Ovary (tissue), 9 donors: ENCODE data around the gene SCN4A. TPM values are rescaled to one million over a fixed set of nuclear protein-coding genes. Genes with fewer than 3 reads are reported as not detected.

Source experiments
- DNase-seq, 5 donors: peaks; one replicate each; pipeline ENCODE4 v3.0.0-alpha.2; 2019 to 2020
- H3K27ac ChIP-seq, 2 donors: fragments of 200-600 bp; one replicate each; pipeline versions ENCODE4 v1.5.1 to v1.8.0; 2019 to 2022
- H3K27me3 ChIP-seq: fragments of 200-600 bp; one replicate; pipeline ENCODE4 v1.8.0; 2022
- H3K36me3 ChIP-seq: fragments of 200-600 bp; sonication (generic); one replicate; pipeline ENCODE4 v1.5.1; 2019
- H3K4me1 ChIP-seq: one replicate; pipeline ENCODE4 v1.8.1; 2013; ENCODE audit warnings: mild to moderate bottlenecking, moderate library complexity; ENCODE audit not compliant: insufficient read depth
- H3K4me3 ChIP-seq: fragments of 200-600 bp; sonication (generic); one replicate; pipeline ENCODE4 v1.5.1; 2017
- H3K9me3 ChIP-seq, 2 donors: fragments of 200-600 bp in 1 of 2; sonication (generic) in 1 of 2; one replicate each; pipeline versions ENCODE4 v1.5.1 to v1.8.1; 2013 to 2019; ENCODE audit warnings: mild to moderate bottlenecking in 1 of 2, moderate library complexity in 1 of 2
- EP300 ChIP-seq: sonication (generic); formaldehyde crosslinking; IDR thresholded peaks from one replicate; pipeline ENCODE4 v1.6.1; 2017; ENCODE audit warnings: antibody characterized with exemption
- POLR2A ChIP-seq: fragments of 450-650 bp; IDR thresholded peaks from one replicate; pipeline ENCODE4 v1.6.1; 2017; ENCODE audit warnings: antibody characterized with exemption, mild to moderate bottlenecking, moderate library complexity
- WGBS, 3 donors: extraction: QIAGEN DNeasy Blood & Tissue Kit in 1 of 3; methylation state at CpG; one replicate each; pipeline versions ENCODE4 v1.1.5 to v1.1.7; 2013 to 2017; 5-methylcytosine and 5-hydroxymethylcytosine counted together
- intact Hi-C, 4 donors: fragments of 100-400 bp; cut with DNase I; formaldehyde crosslinking; loops; one replicate each; pipeline versions ENCODE4 v1.11.0 to v1.15.1; 2022 to 2023
- polyA plus RNA-seq, 2 donors: library from polyadenylated mRNA; stranded (reverse); fragments of 200-250 nt in 1 of 2; fragments of 350-450 nt in 1 of 2; fragmentation: Illumina TruSeq in 1 of 2; extraction: RNeasy Lipid Tissue Mini Kit (QIAGEN cat#74804) in 1 of 2; gene quantifications; one replicate each; pipeline ENCODE4 v1.2.3, GENCODE V29; 2013 to 2014
- total RNA-seq, 7 donors: library from RNA; depleted of rRNA in 2 of 7; stranded (reverse); fragments of >200 nt in 2 of 7; fragmentation: NEBNext Ultra II Directional in 3 of 7; extraction: Animal tissue kit (Norgen Biotek cat#: 25700) in 3 of 7; gene quantifications; one replicate each; pipeline versions ENCODE4 v1.1.0 to v1.2.4, GENCODE V29; 2016 to 2023
- TF ChIP-seq, protein P1 (sequence below), 3 donors: fragments of 450-650 bp in 2 of 3; fragments of 200-600 bp in 1 of 3; IDR thresholded peaks; one replicate each; pipeline versions ENCODE4 v1.5.1 to v1.8.0; 2016 to 2022; ENCODE audit warnings: antibody characterized with exemption in 3 of 3, mild to moderate bottlenecking in 1 of 3
- donor health status: DM: no; HTN: no; CAD: no; lungs with moderate emphysema.
- donor health status: DM: no; HTN: no; CAD: no.
- donor health status: Bipolar disorder and iron deficiency.
- donor health status: DM: yes; HTN: yes; CAD: no.
- donor health status: DM: no; HTN: no; CAD: no.
- donor health status: DM: yes; HTN: yes; CAD: no.

Gene SCN4A
- total and polyA plus RNA-seq, 9 donors = 0.27 to 2.5 (median 0.62) TPM; not detected in 1

- no peak for DNase-seq
- WGBS, 3 donors = 76 to 79% (median 77%) methylated on average over 21 of the region's 21 CpGs
- intact Hi-C loops = loop anchor here in 1 of 4 donors (10.0 kb wide), 1 partner anchor 350 kb away; no protein-coding TSS in a partner anchor
- no peaks in the 10 kb centered on the region for H3K4me1 ChIP-seq
- no peaks in the 10 kb centered on the region for H3K36me3 ChIP-seq
- no peaks in the 10 kb centered on the region for H3K27me3 ChIP-seq
- H3K4me3 ChIP-seq = no peak overlapping the region
- TF ChIP-seq POLR2A = no peak
- H3K9me3 ChIP-seq = no peaks in the 10 kb centered on the region
- no peak overlapping the region for H3K27ac ChIP-seq
Observed at GRCh38 chr17:63934183-63935112, 38.3 kb downstream of the SCN4A start.

GRCh38 chr17:63933598-63933997, 39.1 kb downstream of the SCN4A start:
- Histone ChIP-seq H3K27me3 (no peaks in the 10 kb centered on the region), H3K9me3 (no peaks in the 10 kb centered on the region), H3K4me1 (no peaks in the 10 kb centered on the region), H3K4me3 (no peak overlapping the region), H3K36me3 (no peaks in the 10 kb centered on the region), H3K27ac (no peak overlapping the region)
- no peak for TF ChIP-seq POLR2A
- WGBS, 3 donors = 42 to 55% (median 47%) methylated on average over 8 of the region's 8 CpGs
- no peak for DNase-seq
- intact Hi-C loops = loop anchor here in 1 of 4 donors (10.0 kb wide), 1 partner anchor 351 kb away; no protein-coding TSS in a partner anchor

GRCh38 chr17:63932721-63933120, 40.0 kb downstream of the SCN4A start:
- TF ChIP-seq, protein P1, sequence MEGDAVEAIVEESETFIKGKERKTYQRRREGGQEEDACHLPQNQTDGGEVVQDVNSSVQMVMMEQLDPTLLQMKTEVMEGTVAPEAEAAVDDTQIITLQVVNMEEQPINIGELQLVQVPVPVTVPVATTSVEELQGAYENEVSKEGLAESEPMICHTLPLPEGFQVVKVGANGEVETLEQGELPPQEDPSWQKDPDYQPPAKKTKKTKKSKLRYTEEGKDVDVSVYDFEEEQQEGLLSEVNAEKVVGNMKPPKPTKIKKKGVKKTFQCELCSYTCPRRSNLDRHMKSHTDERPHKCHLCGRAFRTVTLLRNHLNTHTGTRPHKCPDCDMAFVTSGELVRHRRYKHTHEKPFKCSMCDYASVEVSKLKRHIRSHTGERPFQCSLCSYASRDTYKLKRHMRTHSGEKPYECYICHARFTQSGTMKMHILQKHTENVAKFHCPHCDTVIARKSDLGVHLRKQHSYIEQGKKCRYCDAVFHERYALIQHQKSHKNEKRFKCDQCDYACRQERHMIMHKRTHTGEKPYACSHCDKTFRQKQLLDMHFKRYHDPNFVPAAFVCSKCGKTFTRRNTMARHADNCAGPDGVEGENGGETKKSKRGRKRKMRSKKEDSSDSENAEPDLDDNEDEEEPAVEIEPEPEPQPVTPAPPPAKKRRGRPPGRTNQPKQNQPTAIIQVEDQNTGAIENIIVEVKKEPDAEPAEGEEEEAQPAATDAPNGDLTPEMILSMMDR (IDR thresholded peaks at IDR 0.05) = no peak
- TF ChIP-seq EP300 (no peak), POLR2A (no peak)
- DNase-seq = no peak
- no peak overlapping the region for H3K4me3 ChIP-seq

DNA sequence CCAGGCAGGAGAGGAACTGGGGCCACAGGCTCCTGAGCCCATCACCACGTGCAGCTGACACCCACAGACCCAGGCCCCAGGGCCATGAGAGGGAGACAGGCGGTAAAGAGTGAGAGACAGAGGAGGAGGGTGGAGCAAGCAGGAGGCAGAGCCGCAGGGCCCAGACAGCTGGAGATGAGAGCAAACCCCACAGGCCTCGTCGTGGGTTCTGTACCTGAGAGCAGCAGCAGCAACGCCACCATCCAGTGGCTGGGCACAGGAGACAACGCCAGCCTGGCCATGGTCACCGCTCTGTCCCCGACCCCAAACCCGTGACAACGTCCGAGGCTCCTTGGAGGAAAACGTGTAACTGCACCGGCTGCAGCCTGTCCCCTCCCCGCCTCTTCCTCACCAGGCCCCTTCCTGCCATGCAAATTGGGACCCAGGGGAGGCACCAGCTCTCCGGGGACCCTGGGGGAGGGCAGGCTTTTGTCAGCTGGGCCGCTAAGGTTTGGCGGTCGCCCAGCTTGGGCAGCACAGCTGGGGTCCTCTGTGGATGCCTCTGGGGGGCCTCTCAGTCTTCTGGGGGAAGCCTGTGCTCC, 40.6 kb downstream of the SCN4A start, which contains the start of gene CD79B:
TSS of gene CD79B (minus strand) at position 351 of the 581 bp plus-strand sequence. CDS start at position 281, 70 bp downstream.
- no peak for DNase-seq
- 75 to 86% (median 80%) methylated on average over 16 to 19 of the region's 19 CpGs for WGBS, 3 donors
- no peak within 1 kb of the TSS for H3K27ac ChIP-seq
- TF ChIP-seq POLR2A (no peak), EP300 (no peak)
- TF ChIP-seq, protein P1 (IDR thresholded peaks at IDR 0.05) = no peak
- H3K9me3 ChIP-seq = no peaks in the 10 kb centered on the region
- H3K4me3 ChIP-seq = no peak within 1 kb of the TSS
- H3K36me3 ChIP-seq = no peaks in the 10 kb centered on the region
- intact Hi-C loops = loop anchor here in 1 of 4 donors (10.0 kb wide), 1 partner anchor 353 kb away; no protein-coding TSS in a partner anchor
- H3K4me1 ChIP-seq = no peaks in the 10 kb centered on the region
- no peaks in the 10 kb centered on the region for H3K27me3 ChIP-seq

More at GRCh38 chr17:63932721-63933120, 40.0 kb downstream of the SCN4A start:
- 89 to 91% (median 90%) methylated on average over 4 of the region's 4 CpGs for WGBS, 3 donors
- Histone ChIP-seq H3K27ac (no peak overlapping the region), H3K36me3 (no peaks in the 10 kb centered on the region), H3K27me3 (no peaks in the 10 kb centered on the region), H3K4me1 (no peaks in the 10 kb centered on the region), H3K9me3 (no peaks in the 10 kb centered on the region)
- intact Hi-C loops = loop anchor here in 1 of 4 donors (10.0 kb wide), 1 partner anchor 352 kb away; no protein-coding TSS in a partner anchor

DNA sequence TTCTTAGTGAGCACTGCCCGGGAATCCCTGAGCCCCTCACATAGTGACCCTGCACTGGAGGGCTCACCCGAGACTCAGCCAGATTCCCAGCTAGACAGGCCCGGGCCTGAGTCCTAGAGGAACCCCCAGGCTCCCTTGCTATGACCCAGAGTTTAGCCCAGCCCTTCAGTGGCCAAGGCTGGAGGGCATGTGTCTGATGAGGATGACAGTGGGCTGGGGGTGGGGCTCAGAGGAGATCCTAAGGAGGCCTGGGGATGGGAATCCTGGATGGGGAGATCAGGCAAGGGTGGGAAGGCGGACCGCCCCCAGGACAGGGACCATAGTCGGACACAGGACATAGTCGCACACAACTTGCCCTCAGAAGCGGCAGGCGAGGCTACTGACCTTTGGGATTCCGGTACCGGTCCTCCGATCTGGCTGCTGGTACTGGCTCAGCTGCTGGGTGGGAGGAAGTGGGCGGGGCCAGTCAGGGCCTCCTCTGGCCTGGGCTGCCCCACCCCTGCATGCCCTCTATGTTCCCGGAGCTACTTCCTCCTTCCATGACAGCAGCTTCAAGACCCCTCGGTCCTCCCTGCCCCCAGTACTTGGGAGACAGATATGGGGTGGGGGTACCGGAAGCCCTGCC, 41.7 kb downstream of the SCN4A start:
- 71 to 79% (median 72%) methylated on average over 15 to 16 of the region's 16 CpGs for WGBS, 3 donors
- no peak overlapping the region for H3K4me3 ChIP-seq
- H3K4me1 ChIP-seq = no peaks in the 10 kb centered on the region
- TF ChIP-seq, protein P1 (IDR thresholded peaks at IDR 0.05) = no peak
- TF ChIP-seq POLR2A (no peak), EP300 (no peak)
- no peaks in the 10 kb centered on the region for H3K36me3 ChIP-seq
- peak in 2 of 5 donors; percentile 42 to 58 for DNase-seq
- no peak overlapping the region for H3K27ac ChIP-seq
- no peaks in the 10 kb centered on the region for H3K9me3 ChIP-seq
- intact Hi-C loops = loop anchor here in 1 of 4 donors (10.0 kb wide), 1 partner anchor 354 kb away; no protein-coding TSS in a partner anchor
- H3K27me3 ChIP-seq = no peaks in the 10 kb centered on the region
